GM19240 (cell line): Measurements from ENCODE around the gene OTUD4.
"Not testable (repeated sequence)": the region's sequence is repeated elsewhere in the genome, so short reads cannot be mapped to it uniquely, and the experiment has no call there.

Source experiments
- DNase-seq: peaks from one replicate; pipeline ENCODE4 v3.0.0; 2011; ENCODE audit warnings: low spot score; ENCODE audit not compliant: insufficient read length

The OTUD4 gene, protein sequence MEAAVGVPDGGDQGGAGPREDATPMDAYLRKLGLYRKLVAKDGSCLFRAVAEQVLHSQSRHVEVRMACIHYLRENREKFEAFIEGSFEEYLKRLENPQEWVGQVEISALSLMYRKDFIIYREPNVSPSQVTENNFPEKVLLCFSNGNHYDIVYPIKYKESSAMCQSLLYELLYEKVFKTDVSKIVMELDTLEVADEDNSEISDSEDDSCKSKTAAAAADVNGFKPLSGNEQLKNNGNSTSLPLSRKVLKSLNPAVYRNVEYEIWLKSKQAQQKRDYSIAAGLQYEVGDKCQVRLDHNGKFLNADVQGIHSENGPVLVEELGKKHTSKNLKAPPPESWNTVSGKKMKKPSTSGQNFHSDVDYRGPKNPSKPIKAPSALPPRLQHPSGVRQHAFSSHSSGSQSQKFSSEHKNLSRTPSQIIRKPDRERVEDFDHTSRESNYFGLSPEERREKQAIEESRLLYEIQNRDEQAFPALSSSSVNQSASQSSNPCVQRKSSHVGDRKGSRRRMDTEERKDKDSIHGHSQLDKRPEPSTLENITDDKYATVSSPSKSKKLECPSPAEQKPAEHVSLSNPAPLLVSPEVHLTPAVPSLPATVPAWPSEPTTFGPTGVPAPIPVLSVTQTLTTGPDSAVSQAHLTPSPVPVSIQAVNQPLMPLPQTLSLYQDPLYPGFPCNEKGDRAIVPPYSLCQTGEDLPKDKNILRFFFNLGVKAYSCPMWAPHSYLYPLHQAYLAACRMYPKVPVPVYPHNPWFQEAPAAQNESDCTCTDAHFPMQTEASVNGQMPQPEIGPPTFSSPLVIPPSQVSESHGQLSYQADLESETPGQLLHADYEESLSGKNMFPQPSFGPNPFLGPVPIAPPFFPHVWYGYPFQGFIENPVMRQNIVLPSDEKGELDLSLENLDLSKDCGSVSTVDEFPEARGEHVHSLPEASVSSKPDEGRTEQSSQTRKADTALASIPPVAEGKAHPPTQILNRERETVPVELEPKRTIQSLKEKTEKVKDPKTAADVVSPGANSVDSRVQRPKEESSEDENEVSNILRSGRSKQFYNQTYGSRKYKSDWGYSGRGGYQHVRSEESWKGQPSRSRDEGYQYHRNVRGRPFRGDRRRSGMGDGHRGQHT

DNA sequence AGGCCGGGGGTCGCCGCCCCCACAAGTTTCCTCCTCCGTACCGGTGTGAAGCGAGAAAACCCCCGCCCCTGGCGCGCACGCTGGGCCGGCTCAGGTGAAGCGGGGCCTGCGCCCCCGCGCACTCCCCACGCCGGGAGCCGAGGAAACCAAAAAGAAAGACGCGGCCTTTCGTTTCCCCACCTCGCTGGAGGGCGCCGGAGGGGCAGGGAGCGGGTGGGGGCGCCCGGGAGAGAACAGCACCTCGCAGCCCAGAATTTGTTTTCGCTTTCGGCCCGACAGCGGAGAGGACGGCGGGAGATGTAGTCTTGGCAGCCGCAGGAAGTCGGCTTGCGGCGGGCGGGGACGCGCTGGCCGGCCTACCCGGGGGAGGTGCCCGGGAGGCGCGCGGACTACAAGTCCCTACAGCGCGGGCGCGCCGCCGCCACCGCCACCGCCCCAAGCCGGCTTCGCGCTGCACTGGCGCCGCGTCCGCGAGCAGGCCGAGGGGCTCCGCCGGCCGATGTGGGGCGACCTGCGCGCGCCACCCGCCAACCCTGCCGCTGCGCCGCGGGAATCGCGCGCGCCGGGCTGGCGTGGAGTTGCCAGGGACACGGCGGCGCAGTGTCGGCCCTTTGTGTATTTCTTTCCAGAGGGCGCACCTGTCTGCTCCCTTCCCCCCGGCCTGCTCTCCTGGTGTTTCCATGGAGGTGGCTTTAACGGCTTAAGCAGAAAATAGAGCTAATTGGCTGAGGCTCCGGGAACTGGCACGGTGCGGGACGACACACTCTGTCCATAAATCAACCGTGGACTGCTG, at the start of gene OTUD4:
Gene OTUD4, minus strand, starts transcription at position 292 of the 793 bp plus-strand sequence. CDS start 616 bp downstream, outside the sequence.
- peak; percentile 64 for DNase-seq

DNA sequence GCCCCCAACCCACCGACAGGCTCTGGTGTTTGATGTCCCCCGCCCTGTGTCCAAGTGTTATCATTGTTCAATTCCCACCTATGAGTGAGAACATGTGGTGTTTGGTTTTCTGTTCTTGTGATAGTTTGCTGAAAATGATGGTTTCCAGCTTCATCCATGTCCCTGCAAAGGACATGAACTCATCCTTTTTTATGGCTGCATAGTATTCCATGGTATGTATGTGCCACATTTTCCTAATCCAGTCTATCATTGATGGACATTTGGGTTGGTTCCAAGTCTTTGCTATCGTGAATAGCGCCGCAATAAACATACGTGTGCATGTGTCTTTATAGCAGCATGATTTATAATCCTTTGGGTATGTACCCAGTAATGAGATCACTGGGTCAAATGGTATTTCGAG, 42.8 kb upstream of the OTUD4 start:
- DNase-seq: not testable (repeated sequence)

DNA sequence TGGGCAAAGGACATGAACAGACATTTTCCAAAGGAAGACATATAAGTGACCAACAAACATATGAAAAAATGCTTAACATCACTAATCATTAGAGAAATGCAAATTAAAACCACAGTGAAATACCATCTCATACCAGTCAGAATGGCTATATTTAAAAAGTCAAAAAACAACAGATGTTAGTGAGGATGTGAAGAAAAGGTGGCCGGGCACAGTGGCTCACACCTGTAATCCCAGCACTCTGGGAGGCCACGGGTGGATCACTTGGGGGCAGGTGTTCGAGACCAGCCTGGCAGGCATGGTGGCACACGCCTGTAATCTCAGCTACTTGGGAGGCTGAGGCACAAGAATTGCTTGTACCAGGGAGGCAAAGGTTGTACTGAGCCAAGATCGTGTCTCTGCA, 41.1 kb upstream of the OTUD4 start:
- not testable (repeated sequence) for DNase-seq

DNA sequence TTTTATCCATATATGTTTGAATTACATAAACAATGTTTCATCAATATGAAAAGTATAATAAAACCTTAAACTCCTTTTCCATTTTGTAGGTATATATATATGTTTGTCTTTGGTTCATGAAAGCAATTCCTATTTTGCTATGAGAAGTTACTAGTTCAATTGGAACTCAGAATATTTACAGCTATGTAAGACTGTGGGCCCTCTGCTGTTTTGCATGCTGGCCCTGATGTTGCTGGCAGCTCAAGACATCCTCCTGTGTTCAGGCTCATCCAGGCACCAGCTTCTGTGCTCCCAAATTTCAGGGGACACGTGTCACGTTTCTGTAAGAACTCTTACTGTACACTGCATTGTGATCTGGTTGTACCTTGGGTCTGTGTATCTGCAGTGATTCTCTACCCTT, 38.7 kb upstream of the OTUD4 start:
- DNase-seq: no peak

DNA sequence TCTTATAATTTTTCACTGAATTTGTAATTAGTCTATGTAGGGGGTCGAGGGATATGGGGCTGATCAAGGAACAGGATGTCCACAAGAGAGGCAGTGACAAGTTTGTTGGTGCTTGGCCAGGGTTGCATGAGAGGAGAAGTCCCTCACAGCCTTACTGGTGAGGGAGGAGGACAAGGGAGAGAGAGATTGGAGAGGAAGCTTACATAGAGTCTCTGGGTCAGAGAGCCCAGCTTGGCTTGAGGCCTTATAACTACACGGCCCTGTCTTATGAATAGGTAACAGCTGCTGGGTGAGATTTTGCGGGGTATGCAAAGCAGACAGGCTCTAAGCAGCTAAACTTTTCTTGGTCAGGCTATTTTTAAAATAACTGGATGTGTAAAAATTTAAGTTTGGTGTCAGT, 37.9 kb upstream of the OTUD4 start:
- no peak for DNase-seq

DNA sequence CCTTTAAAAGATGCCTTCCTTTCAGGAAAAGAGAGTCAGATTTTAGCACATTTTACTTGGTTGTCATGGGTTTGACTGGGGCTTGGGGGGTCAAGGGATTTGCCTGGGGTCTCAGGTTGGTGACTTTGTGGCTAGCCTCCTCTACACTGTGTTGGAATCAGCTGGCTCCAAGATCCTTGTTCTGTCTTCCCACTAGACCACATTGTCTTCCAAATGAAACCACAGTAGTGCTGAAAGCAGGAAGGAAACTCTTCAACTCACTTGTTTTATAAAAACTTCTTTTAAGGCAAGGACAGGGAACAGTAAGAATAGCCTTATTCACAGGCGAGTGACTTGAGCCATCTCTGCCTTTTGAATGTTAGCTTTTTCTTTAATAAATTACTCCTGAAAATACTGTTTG, 37.0 kb upstream of the OTUD4 start:
- DNase-seq: no peak

DNA sequence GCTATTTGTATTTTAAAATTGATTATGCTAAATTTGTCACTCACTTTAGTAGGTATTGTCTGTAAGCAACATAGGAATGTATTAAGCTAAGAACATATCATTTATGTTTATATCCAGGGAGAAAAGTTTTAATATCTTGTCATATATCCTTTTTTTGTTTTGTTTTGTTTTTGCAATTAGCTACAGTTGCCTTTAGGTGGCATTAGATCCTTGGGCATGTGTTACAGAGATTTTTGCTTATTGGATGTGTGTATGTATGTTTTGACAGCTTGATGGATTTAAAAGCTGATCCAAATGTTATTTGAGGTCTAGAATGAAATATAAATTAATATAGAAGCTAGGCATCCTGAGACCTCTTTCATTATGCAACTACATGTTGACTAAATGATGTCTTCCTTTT, 36.1 kb upstream of the OTUD4 start:
- DNase-seq: no peak

DNA sequence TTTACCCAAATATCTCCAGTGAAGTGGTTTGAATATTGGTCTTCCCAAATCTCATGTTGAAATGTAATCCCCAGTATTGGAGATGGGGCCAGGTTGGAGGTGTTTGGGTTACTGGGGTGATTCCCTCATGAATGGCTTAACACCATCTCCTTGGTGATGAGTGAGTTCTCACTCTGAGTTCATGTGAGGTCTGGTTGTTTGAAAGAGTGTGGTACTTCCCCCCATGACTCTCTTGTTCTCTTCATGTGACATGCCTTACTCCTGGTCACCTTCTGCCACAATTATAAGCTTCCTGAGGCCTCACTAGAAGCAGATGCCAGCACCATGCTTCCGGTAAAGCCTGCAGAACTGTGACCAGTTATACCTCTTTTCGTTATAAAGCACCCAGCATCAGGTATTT, 32.9 kb upstream of the OTUD4 start:
- no peak for DNase-seq

DNA sequence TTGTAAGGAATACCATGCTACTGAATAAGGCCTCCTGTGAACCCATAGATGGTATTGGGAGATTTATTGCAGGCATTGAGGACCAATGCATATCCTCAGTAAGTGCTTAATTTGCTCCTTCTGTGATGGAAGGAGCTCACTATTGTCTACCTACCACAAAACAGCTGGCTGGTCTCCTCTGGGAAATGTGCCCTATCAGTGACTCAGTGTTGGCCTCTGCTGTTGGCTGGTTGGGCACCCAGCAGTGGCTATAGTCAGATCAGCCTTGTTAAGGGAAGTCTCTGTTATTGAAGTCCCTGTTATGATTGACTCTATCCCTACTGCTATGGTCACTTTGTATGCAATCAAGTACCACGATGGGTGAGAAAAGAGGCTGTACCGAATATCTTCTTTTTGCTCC, 27.5 kb upstream of the OTUD4 start:
- no peak for DNase-seq

DNA sequence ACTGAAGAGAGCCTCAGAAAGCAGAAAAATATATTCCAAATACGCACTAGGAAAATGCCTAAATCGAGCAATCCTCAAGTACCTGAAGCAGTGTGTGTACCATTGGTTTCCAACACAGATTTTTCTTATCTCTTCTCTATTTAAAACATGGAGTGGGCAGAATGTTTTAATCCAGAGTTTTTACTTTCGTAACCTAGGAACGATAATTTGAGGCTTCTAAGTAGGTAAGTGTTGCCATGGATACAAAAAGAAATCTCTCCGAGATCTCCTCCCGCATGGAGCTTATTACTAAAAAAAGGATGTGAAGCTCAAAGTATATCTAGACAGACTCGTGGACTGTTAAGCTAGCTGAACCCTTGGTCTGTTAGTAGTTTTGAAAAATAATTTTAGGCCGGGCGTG, 23.0 kb upstream of the OTUD4 start:
- DNase-seq: no peak

DNA sequence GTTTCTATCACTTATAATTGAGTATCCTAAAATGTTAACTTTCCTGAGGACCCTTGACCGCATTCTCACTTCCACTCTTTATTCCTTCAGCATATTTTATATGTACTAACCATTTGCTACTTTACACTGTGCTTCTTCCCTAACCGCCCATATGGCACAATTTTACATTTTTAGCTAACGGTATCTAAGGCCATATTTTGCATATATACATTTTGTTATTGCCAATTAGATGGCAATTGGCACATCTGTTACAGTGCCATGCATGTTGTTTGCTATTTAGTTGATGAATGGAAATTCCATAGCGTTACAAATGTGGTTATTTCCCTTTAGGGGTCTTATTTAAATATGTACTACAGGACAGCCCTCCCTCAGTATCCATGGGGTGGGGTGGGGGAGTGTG, 20.0 kb upstream of the OTUD4 start:
- no peak for DNase-seq

DNA sequence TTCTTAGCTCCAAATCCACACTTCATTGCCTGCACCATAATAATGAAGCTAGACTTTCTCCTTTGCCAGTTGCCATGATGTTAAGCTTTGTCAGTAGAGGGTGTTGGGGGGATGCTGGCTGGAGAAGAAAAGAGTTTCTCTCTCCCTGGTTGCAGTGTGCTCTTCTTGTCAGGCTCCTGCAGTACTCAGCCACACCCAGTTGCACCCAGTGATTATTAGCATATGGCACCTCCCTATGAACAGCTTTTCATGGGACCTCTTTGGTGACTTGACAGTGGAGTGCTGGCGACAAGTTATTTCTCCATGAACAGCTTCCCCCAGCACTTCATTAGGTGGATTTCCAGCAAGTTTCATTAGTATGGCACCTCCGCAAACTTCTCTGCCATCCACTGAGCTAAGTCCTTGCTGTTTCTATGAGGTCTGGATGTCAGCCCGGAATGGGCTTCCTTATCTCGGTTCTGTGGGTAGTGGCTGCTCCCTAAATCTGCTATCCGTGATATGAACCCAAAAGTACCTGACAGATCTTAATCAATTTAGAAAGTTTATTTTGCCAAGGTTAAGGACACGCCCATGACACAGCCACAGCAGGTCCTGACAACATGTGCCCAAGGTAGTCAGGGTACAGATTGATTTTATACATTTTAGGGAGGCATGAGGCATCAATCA, 18.8 kb upstream of the OTUD4 start:
- no peak for DNase-seq

DNA sequence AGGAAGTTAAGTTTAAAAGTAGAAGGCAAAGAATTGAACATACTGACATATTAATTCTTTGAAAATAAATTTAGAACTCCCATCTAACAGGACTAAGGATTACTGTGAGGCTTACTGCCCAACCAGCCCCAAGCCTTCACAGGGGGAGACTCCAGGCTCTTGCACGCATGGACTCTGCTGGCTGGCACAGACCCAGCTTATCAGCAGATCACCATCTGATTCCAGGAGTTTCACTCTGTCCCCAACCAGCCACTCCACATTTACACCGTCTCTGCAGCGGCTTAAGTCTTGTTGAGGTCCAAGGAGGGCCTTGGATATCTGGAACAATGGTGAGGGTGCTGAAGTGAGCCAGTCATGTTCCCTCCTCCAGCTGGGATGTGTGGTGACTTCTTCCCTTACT, 16.4 kb upstream of the OTUD4 start:
- DNase-seq: no peak

DNA sequence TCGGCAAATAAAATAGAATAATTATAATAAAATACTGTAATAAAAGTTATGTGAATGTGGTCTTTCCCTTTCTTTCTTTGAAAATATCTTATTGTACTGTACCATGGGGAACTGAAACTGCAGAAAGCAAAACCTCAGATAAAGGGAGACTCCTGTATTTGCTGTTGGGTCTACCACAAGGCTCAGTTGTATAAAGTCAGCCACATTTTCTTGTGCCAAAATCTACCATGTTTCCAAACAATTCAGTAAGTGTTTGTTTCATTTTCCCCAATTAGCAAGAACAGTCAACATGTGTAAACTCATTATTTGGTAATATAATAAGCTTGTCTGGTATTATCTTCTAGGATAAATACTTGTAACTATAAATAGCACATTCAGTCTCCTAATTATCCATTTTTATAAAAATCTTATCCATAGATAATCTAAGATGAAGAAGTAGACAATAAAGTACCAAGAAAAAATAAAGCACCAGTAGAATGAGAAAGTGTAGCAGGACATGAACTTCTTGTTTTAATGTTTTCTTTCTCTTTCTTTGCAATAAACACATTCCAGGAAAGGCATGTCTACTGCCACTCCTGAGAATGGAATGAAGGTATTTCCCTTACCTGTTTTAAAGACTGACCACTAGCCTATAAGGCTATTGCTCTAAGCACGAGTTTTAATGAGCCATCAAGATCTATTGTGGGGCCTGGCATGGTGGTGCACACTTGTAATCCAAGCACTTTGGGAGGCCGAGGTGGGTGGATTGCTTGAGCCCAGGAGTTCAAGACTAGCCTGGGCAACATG, 15.0 kb upstream of the OTUD4 start:
- no peak for DNase-seq

DNA sequence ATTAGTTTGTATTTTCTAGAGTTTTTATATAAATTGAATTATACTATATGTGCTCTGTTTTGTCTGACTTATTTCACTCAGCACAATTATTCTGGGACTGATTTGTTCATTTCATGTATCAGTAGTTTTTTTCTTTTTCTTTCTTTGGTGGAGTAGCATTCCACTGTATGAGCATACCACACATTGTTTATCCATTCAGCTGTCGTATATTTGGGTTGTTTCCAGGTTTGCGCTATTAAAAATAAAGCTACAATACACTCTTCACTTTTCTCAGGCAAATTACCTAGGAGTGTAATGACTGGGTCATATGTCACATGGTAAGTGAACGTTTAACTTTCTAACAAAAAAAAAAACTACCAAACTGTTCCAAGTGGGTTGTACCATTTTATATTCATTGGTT, 9.6 kb upstream of the OTUD4 start:
- no peak for DNase-seq

DNA sequence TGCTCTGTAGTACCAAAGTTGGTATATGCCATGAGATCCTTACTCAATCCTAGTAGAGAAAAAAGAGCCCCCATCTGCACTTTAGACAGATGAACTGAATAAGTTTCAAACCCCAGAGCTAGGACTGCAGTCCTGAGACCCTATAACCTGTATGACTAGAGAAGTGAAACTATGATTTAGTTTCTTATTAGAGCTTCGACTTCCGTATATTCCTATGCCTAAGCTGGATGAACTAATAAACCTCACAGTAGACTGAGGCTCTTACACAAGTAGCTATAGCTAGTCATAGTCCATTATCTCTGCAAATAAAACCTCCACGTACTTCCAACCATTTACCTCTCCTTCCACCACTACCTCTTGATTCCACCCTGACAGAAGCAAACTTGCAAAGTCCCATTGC, 6.3 kb upstream of the OTUD4 start:
- DNase-seq: no peak

DNA sequence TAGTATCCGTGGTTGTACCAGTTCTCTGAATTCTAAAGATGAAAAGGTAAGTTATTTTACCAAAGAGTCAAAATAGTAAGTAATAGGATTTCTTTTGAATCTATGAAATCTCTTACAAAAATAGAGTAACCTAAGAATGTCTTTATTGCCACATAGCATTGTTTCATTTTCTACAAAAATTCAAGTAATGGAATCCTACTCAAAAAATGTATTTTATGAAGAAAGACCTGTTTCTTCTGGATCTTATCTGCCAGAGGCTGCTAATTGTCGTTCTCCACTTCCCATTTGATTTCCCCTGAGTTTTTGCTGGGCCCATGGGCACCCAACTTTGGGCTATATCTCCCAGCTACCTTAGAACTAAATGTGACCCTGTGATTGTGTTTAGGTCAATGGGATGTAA, 3.2 kb upstream of the OTUD4 start:
- no peak for DNase-seq

DNA sequence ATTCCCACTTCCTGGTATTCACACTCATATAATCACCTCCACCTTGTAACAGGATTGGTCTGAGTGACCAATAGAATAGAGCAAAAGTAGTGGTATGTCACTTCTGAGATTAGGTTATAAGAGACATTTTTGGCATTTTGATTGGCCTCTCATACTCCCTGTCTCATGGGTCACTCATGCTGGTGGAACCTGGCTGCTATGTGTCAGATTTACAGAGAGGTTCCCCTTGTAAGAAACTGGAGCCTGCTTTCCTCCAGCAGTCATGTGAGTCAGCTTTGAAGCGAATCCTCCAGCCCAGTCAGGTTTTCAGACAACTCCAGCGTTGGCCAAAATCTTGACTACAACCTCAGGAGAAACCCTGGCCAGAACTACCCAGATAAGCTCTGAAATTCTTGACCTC, 2.6 kb upstream of the OTUD4 start:
- DNase-seq: no peak

DNA sequence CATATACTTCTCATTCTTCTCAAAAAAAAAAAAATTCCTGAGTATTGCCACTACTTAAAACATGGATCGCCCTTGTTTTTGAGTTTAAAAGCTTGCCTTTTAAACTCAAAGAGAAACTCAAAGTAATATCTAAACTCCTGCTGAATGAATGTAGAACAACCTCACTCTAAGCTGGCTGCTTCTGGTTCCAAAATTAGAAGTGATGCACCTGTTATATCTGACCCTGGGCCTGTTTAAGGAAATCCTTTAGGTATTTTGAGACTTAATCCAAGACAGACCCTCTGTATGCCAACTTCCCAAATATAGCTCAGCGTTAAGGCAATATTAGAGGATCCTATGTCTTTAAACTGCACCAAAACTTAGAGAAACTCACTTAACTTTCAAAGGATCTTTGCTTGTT, 1.8 kb upstream of the OTUD4 start:
- DNase-seq: no peak

DNA sequence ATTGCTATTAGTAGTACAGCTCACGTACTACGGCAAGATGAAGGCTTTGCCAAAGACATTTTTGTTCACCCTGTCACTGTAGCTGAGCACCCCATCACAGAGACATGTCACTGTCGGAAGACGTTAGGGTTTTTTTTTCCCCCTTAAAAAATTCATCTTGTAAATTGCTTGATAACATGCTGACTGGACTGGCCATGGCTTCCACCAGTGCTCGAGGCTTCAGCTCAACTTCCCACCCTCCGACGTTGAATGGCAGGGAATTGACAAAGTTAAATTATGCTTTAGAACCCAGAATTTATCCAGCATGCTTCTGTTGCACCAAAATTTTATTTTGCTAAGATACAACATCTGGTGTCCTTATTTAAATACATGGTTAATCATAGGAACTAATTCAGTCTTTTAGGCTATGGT, 707 bp upstream of the OTUD4 start:
- DNase-seq: no peak
